Thyroid gland (tissue), 4 donors: ENCODE data around the gene SPTB.

Experiments
- CTCF ChIP-seq, 6 experiments: fragments of 200-600 bp in 3 of 6; fragments of 450-650 bp in 3 of 6; sonication (generic) in 3 of 6; IDR thresholded peaks; one replicate each; pipeline ENCODE4 v1.5.1; 2016 to 2019; ENCODE audit warnings: antibody characterized with exemption in 6 of 6, mild to moderate bottlenecking in 2 of 6, inconsistent platforms in 1 of 6, moderate library complexity in 1 of 6
- POLR2A ChIP-seq, 2 donors: fragments of 450-650 bp; IDR thresholded peaks; one replicate each; pipeline ENCODE4 v1.6.1; 2017; ENCODE audit warnings: antibody characterized with exemption in 2 of 2, mild to moderate bottlenecking in 2 of 2, moderate library complexity in 1 of 2

- TF ChIP-seq CTCF (IDR thresholded peaks at IDR 0.05): no peak
- no peak for TF ChIP-seq POLR2A (IDR thresholded peaks at IDR 0.05)
Measured at GRCh38 chr14:64732536-64733120, 147.1 kb downstream of the SPTB start.
